GDM1 (cell line): ENCODE measurements around the gene P4HA2.

Experiments used
- DNase-seq: peaks from one replicate; lab custom pipeline; 2025; lab: John Stamatoyannopoulos, UW

P4HA2 gene

DNA sequence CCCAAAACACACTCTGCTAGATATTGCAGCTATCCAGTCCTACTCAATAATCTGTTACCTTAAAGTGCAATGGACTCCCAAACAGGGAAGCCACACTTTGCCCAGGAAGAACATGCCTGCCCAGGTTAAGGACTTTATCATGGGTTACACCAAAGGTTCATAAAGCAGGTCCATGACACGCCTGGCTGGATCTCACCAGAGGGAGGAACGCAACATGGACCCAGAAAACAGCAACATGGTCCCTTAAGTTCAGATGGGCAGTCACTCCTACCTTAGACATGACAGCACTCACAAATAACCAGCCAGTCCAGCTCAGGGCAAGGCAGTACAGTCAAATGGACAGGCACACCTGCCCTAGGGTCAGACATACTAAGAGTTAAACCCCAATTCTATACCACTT lies 3.8 kb downstream of the P4HA2 start:
- no peak for DNase-seq

DNA sequence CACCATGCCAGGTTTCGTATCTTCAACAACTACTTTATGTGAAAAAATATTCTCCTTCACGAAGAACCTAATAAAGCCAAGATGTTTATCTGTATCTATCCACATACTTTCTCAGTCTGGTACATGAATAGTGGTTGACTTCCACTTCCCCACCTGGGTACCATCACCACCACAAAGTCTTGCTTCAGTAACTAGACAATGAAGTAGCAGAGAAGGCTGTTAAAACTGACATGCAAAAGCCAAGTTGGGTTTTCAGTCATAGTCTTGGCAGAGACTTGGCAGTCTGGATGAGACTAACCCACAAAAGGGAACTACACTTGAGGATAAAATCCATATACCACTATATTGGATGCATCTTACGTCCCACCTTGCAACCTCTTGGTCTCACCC lies 5.0 kb downstream of the P4HA2 start:
- DNase-seq: no peak

DNA sequence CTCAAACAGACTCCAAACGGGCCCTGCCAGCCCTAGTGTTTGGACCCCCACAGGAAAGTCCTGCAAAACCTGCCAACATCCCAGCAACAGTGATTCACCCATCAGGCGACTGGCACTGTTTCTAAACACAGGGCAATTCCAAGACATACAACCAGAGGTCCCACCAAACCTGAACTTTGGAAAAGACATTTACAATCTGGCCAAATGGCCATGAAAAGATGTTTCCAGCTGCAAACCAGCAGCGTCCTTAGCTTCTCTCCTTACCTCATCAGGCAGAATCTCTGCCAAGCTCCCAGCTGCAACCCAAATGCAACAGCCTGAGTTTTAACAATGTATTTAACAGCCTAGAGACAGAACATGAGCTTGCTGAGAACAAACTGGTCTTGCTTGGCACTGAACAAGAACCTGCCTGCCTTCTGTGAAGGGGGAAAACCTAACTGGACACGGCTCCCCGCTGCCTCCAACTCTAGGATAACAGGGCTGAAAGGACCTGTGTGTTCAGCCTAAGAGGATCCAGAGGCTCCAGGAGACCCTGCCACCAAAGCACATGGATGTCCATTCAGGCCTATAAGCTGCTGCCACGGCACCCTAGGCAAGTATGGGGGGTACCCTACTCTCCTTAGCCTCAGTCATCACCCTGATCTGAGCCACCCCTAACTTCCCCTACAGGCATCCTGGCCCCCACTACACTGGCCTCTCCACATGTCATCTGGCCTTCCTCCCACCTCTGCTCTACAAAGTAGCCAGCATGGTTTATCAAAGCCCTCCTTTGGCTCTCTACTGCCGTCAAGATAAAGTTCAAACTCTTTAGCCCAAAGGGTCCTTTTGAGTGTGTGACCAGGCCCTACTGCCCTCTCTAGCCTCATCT lies 5.6 kb downstream of the P4HA2 start:
- no peak for DNase-seq

DNA sequence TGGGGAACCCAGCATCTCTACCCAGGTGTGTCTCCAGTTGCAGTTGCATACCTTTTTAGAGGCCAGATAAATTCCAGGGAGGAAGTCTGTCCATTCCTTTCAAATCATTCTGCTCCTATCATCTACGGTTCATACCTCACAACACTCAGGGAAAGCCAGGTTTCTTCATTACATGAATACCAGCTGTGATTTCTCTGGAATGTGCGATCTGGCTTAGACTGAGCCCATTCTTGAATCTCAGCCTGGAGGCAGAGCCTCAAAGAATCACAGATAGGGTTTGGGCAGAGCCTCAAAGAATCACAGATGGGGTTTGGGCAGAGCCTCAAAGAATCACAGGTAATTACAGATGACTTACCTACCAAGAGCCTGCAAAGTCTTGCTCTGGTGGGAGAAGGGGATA lies 7.2 kb downstream of the P4HA2 start:
- no peak for DNase-seq

DNA sequence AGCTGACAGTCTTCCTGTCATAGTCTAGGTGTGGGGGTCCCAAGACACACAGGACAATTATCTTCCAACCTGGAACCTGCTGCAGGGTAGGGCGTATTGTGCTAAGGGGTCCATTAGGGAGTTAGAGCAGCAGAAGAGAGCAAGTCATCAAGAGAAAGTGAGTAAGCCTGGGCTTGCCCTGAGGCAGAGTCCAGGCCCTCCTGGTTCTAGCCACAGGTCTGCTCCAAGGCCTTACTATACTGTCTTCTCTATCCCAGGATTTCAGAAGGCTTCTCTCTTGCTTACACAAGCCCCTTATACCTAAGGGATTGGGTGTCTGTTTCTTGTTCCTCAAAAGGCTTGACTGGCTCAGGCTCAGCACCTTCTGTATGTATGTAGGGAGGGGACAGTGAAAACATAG lies 7.7 kb downstream of the P4HA2 start:
- DNase-seq: no peak

DNA sequence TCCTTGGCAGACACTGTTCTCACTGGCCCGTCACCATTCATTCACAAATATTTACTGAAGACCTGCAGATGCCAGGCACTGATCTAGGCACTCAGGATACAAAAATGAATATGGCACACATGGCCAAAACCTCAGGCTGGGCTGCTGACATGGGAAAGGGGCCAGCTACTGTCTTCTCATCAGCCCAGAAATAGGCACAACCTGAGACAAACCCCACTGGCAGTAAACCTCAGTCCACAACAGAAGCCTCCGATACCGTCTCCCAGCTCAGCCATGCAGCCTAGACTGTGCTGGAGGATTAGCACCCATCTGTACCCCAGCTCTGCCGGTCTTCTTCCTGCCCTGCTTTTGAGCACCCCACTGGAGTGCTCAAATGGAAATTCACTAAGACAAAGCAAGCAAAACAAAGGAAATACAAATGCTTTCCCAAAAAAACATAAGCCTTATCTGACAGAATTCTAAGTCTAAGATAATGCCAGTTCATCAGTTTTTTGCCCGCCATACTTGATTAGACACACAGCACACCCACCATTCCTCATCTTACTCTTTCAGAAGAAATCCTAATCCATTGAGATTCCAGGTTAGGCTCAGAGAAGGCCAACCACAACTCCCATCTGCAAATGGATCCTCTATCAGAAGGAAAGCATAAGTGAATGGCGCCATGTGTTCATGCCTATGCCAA lies 8.2 kb downstream of the P4HA2 start:
- no peak for DNase-seq

DNA sequence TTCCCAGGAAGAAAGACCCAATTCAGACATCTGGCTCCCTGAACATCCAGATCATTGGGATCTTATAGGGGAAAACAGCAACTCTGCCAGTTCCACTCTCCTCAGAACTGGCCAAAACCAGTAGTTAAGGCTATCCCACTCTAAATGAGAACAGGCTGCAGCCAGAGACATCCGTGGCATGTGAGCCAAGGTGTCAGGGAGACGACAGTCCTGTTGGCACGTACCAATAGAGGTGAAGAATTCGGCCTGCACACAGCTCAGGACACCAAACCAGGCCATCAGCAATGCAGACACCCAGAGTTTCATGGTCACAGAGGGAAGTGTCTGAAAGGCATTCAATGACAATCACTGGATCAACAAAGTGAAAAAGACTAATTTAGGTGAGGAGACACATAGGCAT lies 9.3 kb downstream of the P4HA2 start:
- no peak for DNase-seq

DNA sequence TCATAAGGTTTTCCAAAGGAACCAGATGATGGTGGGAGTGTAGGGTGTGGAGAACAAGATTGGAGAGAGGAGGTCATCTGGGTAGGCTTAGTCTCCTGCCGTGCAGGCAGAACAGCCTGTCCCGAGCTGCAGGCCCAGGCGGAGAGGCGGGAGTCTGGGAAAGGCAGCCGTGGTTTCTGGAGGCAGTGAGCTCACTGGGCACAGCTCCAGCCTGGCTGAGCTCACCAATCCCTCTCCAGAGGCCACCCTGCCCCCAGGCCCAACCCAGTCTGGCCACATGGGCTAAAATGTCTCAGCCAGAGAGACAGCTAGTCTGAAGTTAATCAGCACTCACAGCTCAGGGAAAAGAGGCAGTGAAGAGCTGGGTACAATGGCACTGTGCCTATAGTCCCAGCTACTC lies 12.3 kb downstream of the P4HA2 start:
- no peak for DNase-seq

DNA sequence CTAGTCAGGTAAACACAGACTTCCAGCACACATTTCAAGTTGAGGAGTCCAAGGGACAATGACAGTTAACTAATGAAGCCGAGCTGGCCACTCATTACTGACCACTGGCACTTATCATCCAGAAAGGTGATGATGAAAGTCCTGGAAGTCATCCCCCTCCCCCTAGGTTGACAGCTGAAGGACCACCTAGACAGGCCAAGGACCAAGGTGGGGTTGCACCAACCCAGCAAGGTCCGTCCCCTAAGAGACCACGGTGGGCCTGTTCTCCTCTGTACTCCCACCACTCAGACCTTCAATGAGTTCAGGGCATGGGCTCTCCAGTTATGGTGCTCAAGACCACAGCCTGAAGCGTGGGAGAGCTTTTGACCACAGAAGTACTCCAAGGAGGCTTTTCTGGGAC lies 13.2 kb downstream of the P4HA2 start:
- DNase-seq: no peak

DNA sequence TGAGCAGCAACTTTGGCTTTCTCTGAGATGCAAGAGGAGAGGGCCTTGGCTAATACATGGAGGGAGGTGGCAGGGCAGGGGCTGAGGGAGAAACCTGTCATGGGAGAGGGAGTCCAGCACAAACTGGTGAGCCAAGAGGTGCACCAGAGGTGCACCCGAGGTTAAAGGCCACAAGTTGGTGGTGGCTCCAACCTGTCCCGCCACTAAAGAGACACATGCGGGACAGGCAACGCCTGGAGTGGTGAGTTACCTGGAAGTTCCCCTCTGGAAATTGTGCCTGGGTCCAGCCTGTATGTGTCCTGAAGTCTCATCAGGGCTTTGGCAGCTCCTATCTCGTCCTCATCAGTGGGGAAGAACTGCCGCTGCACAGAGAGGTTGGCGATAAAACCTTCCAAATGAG lies 14.0 kb downstream of the P4HA2 start:
- DNase-seq: no peak

DNA sequence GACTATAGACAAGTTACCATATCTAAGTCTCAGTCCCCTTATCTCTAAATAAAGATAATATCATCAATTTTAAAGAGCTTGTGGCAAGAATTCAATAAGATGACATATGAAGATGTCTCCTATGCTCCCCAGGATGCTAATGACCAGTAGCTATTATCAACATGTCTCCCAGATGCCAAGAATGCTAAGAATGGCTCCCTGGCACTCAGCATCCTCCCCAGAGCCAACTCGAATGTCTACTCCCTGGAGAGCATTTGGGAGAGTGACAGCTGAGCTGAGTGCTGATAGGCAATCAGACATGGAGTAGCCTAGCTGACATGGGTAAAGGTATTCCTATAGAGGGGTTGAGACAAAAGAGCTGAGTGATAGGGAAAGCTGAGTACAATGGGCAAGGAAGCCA lies 15.9 kb downstream of the P4HA2 start:
- no peak for DNase-seq

DNA sequence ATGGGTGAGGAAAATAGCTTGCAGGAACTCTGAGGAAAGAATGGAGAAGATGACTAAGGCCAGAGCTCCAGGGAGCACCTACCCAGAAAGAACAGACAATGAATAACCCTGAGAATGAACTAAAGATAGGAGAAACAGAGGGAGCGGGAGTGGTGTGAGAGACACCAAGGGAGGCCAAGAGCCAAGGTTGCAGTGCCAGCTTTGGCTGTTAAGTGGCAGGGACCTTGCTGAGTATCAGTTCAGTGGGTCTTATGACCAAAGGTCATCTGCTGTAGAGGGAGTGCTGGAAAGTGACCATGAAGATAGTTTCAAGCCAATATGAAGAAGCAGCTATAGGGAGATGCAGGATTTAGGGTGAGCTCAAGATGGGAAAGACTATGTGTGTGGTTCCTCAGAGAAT lies 16.7 kb downstream of the P4HA2 start:
- no peak for DNase-seq

DNA sequence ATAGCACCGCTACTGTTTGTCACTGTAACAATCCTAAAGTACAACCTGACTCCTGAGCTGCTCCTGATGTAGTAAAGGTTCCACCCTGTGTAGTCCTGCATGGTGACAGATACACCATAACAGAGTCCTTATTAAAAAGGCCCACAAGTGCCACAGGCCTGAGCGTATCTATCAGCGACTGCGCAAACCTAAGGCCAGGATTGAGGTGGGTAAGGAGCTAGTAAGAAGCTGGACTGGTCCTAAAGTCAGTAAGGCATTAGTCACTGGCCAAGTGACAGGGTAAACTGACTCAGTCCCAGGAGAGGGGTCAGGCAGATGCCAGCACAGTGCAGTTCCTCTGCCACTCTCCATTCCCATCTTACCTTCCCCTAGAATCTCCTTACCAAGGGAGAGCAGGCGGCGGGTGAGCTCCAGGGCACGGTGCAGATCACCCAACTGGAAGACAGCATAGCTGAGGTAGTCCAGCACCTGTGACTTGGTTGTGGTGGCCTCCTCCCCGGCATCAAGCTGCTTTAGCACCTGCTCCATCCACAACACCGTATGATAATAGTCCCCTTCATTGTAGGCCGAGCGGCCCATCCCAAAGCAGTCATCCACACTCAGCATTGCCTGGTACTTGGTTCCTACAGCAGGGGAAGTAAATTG lies 17.6 kb downstream of the P4HA2 start:
- DNase-seq: no peak

DNA sequence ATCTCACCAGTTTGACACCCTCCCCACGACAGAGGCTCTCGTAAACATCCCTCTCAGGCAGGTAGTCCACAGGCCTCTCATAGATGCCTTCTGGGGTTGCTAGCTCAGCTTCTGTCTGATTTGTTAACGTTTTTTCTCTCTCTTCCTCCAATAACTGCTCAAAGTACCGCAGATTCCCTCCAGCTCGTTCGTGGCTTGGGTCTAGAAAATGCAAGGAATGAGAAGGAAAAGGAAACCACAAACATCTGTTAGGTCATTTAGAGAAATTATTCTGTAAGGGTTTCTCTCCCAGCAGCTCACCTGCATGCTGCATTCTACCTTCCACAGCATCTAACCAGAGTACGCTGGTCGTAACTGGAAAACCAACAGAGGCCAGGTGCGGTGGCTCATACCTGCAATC lies 18.5 kb downstream of the P4HA2 start:
- DNase-seq: no peak

DNA sequence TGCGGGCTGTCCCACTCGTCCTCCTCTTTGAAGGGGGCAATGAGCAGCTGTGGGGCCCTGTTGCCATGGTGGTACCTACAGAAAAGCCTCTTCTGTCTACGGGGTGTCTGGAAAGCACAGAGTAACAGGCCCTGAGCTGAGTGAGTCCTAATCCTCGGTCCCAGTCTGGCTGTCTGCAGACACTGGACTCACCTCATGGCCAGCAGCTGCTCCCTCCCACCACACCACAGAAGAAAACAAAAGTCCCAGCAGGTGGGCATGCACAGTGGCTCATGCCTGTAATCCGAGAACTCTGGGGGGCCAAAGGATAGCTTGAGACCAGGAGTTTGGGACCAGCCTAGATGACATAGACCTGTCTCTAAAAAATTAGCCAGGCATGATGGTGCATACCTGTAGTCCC lies 19.9 kb downstream of the P4HA2 start:
- DNase-seq: no peak

DNA sequence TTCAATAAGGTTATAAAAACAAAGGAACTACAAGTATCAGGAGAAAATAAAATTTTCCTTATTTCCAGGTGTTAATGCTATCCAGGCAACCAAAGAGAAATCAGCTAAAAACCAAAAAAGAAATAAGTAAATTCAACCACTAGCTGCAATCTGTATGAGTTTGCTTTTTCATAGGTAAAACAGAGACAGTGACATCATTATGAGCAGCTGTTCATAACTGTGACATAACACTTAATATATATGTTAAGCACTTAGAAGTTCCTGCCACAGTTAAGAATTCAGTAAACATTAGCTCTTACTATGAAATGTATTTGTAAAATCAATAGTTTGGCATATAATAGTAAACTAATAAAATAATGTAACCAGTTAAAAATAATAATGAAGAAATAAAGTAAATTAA lies 20.9 kb downstream of the P4HA2 start:
- DNase-seq: no peak

DNA sequence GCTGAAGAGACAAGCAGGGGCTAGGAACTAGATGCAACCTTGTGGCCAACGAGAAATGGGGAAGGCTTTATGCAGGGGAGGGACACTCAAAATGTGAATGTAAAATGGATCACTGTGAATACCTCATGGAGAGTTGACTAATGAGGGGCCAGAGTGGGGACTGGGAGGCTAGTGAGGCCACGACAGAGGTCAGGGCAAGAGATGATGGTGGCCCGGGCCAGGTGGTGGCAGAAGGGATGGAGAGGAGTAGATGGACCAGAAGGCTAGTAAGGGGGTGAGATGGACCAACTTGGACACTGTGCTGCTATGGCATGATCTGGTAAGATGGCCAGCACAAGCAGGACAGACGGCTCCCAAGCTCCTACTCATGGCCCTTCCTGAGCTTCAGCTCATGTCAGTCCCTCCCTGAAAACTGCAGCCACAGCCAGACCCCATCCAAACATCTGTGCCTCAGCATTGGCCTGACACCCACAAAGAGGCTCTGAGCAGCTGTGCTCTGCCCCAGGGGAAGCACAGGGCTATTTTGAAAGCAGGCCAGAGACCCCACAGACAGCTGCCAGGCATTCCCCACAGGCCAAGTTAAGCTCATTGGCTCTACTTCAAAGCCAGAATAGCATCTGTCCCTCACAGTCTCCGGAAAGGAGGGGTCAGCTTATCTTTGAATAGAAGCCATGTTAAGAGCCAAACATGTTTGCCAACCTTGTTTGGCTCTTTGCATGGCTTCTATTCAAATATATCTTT lies 22.1 kb downstream of the P4HA2 start:
- DNase-seq: no peak

DNA sequence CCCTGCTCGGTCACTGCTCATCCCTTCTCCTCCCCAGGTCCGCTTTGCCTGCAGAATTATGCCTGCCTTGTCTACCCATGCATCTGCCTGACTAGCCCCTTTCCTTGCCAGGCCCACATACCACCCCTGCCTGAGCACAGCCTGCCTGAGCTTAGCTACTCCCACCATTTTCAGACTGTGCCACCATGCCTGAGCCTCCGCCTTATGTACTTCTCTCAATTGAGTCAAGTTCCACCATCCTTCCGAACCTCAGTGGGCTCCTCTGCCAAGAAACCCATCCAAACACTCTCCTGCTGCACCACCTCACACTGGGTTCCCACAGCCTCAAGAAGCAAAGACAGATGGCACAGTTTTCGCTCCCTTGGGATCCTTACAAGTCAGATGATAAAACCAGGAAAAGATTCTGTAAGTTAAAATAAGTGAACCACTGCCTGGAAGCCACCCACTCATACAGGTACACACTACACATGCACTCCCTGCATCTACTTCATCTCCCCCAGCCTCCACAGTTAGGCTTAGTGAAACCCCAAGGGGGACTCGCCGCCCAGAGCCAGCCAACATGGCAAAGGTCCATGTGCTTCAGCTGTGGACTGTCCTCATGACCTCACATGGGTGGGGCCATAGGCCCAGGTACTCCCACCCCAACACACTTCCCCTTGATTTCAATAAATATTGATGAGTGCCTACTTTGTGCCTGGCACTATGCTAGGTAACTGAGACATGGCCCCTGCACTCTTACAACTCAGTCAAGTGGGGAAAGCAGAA lies 23.1 kb downstream of the P4HA2 start:
- no peak for DNase-seq

DNA sequence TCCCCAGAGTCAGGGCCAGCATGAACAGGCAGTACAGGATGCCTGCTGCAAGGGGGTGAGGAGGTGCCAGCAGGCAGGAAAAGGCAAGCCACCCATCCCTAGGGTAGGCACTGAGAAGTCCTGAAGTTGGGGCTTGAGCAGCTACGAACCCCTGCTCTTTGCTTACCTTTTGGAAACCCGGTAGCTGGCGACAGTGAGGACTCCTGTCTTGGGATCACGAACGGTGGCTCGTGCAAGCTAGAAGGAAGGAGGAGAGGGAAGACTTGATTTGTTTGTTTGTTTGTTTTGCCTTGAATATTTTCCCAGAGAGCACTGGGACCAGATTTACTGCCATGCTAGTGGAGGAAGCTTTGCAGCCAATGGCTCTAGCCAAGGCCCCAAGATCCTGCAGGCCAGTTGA lies 23.7 kb downstream of the P4HA2 start:
- no peak for DNase-seq

DNA sequence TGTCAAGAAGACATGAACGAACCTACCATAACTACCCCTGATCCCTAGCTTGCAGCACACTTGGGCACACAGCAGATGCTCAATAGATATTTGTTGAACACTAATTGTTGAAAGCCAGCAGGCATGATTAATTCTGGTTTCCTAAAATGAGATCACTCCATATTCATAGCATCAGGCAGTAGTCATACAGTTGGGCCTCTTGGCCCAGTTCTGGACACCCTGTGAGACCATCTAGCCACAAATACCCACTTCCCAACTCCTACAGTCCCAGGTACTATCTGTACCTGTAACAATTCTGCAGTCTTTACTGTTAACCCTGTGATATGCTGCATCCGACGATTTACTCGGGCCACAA lies 24.2 kb downstream of the P4HA2 start:
- DNase-seq: no peak

DNA sequence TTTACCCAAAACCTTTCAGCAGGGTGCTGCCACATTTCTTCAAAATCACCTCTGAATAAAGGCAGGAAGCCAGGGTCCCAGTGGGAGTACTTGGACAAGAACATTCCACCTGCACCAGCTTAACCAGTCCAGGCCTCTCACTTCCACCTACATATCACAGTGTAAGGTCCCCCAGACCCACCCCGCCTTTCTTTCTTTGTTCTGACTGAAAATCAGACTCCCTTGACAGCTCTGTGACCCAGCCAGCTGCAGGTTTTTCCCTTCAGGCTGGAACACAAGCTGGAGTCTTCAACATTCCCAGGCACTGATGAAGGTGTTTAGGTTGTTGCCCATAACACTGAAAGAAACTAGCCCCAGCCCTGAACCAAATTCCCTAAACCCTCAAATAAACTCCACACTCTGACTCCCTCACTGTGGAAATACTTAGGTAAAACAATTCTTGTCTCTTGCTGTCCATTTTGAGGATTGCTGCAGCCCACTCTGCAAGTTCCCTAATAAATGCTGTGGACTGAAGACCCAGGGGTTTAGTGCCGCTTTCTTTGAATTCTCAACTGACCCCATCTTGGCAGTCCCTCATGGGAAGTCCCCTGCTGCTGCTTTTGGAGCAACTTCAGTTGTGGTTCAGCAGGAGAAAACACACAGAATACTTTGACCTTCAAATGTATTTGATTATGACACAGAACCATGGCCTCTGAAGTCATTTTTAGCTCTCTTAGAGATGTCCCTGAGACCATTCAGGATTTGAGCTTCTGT lies 24.8 kb downstream of the P4HA2 start:
- no peak for DNase-seq
